ELR (cell line): ENCODE data around the gene PCSK5.
A peak's percentile ranks its signal among the peaks of the same experiment; 100 is the strongest.

ENCODE experiments used
- DNase-seq: peaks from one replicate; pipeline ENCODE4 v3.0.0-alpha.2; 2015; ENCODE audit warnings: low read depth

PCSK5 gene

DNA sequence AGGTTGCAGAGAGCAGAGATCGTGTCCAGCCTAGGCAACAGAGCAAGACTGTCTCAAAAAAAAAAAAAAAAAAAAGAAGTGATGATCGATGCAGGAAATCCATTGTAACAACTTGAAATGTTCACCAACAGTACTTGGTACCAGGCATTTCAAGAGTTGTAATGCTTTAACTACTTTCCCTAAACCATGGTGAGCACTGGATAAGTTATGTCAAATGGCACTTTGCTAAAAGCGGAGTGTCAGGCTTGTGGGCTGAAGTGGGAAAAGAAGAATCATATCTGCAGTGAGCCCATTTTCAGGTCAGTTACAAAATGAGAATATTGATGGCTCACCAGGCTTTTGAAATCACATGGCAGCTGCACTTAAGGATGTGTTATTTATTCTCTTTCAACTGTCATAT lies 301.5 kb downstream of the PCSK5 start:
- no peak for DNase-seq

GRCh38 chr9:76194896-76195295 lies 304.4 kb downstream of the PCSK5 start:
- no peak for DNase-seq

GRCh38 chr9:76198336-76198735 lies 307.9 kb downstream of the PCSK5 start:
- no peak for DNase-seq

DNA sequence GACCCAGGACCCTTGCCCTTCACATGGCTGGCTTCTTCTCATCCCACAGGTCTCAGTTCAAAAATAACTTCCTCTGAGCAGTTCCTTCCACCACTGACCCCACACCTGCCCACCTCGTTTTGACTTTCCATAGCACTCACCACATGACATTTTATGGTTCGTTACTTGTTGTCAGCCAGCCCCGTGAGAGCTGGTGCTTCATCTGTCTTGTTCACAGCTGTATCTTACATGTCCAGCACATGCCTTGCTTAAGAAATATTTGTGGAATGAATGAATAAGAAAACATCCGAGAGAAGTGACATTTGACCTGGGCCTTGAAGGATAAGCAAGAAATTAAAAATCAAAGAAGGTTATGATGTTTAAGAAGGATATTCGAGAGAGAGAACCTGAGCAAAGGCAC lies 309.8 kb downstream of the PCSK5 start:
- DNase-seq, result no peak

GRCh38 chr9:76200745-76201144 lies 310.3 kb downstream of the PCSK5 start:
- DNase-seq, result no peak

DNA sequence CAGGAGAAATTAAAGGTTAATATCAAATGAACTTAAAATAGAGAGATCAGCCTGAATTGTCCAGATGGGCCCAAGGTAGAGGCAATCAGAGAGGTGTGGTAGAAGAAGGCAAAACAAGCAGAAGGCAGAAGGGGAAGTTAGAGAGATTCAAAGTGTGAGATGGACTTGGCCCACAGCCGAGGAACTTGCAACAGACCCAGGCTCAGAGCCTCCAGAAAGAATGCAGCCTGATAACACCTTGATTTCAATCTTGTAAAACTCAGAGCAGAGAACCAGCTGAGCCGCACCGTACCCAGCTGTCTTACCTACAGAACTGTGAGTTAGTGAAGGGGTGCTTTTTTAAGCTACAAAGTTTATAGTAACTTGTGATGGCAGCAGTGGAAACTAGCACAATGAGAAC lies 312.9 kb downstream of the PCSK5 start:
- no peak for DNase-seq

DNA sequence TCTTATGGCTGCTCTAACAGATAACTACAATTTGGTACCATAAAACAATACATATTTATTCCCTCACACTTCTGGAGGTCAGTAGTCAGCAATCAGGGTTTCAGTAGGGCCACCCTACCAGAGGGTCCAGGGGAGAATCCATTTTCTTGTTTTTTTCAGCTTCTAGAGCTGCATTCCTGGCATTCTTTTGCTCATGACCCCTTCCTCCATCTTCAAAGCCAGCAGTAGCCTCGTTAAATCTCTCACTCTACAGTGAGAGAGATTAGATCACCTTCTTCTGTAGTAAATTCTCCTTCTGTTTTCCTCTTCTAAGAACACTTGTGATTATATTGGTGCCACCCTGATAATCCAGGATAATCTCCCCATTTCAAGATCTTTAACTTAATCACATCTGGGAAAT lies 316.3 kb downstream of the PCSK5 start:
- no peak for DNase-seq

DNA sequence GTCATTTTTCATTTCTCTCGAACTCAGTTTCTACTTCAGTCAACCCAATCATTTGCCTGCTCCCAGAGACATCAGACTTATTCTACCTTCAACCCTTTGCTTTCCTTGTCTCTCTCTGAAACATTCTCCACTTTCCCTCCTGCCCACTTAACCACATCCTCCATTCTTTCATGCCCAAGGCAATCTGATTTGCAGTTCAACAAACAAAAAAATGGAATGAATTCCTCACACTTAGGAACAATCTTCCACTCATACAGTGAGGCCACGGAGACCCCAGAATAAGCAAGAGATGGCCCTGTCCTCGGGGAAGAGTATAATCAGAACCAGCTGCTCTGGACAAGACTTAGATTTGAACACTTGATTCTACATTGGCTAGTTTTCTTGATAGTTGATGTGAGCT lies 323.3 kb downstream of the PCSK5 start:
- peak; percentile 1 for DNase-seq

GRCh38 chr9:76215066-76215465 lies 324.6 kb downstream of the PCSK5 start:
- DNase-seq, result peak; percentile 53

DNA sequence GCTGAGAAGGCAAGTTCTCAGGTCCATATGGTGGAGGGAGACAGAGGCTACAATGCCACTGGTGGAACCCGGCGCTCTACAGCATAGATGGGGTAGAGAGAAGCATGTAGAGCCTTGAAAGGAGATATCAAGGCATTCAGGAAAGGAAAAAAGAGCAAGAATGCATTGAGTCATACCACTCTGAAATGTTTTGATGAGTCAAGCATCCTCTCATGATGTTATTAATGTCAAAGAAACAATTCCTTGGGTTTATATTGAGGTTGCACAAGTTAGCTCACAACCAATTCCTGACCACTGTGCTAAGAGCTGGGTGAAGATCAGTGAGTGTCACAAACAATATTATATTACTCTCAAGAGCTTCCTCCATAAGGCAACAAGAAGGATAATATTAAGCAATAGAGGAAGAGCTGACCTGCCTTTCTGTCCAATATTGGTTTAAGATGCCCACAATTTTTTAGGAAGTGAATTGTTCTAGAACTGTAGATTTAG lies 325.7 kb downstream of the PCSK5 start:
- DNase-seq, result peak; percentile 76

DNA sequence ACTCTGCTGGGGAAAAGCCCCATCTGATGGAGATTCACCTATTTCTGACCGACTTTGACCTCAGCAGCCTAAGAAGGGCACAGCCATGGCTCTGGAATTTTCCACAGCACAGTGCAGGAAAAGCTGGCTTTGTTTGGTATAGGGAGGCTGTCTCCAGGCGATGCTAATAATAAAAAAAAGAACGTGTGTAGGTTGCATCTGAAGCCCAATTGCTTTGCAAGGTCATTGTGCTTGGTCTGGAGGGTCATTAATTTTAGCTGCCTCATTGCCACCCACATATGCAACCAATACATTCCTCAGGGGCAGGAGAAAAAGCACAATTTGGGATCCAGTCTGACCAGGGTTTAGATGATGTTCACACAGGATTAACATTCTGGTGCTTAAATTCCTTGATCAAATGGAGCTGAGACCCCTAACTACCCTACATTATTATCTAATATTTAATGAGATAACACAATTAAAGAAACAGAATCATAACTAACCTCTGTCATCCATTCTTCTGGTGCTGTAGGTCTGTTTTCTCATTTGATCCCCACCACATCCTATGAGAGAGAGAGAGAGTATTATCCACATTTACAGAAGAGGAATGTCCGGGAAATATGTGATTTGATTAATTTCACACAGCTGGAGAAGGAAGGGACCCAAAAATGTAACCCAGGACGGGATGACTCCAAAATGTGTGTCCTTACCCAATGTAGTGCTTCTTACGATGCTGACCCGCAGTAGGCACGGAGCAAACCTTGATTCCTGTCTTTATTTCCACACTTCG lies 327.8 kb downstream of the PCSK5 start:
- no peak for DNase-seq

DNA sequence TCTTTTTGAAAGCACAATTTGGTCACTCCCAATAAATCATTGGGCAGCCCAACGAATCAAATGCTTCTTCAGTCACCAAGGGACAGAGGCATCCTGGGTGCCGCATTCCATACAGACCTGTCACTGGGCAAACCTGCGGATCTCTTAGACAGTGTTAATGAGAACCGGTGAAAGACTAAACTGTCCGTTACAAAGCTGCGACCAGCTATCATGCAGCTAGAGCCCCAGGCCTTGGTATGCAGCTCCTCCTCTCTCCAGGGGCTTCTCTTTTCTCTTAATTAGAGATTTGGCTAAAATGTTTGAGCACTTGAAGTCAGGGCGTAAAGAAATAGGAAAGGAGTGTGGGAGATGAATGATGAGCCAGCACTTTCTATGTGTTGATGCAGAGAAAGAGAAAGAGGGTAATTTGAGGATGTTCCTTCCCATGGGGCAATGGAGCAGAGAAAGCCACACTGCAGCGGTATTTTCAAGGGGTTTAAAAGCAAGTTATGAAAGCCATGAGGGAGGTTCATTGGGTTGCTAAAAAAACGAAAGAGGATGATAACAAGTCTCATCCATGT lies 328.5 kb downstream of the PCSK5 start:
- DNase-seq, result no peak

GRCh38 chr9:76219560-76220151 lies 329.2 kb downstream of the PCSK5 start:
- no peak for DNase-seq

GRCh38 chr9:76221423-76221822 lies 330.9 kb downstream of the PCSK5 start:
- no peak for DNase-seq

DNA sequence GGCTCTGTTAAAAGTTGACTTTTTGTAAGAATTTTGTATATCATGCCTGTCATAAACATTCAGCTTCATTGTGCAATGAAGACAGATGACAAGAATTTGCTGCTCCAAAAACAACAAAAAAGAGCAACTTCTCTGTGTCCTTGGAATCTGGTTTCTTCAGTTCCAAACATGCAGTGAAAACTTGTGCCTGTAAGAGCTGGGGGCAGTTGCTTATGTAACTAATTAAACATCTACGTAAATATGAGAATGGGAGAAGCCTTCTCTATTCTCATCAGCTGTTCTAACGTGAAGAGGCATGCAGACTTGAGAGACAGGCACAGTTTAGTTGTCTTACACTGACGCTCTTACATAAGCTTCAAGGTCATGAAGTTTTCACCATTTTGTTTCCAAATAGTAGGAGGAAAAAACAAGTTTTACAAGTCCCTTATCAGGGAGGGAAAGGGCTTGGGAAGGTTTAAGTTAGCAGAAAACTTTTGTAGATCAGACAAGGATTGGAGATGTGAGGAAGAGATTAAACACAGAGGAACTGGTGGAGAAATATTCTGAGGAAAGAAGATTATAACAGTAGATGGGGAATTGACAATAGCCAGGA lies 333.4 kb downstream of the PCSK5 start:
- DNase-seq, result no peak

DNA sequence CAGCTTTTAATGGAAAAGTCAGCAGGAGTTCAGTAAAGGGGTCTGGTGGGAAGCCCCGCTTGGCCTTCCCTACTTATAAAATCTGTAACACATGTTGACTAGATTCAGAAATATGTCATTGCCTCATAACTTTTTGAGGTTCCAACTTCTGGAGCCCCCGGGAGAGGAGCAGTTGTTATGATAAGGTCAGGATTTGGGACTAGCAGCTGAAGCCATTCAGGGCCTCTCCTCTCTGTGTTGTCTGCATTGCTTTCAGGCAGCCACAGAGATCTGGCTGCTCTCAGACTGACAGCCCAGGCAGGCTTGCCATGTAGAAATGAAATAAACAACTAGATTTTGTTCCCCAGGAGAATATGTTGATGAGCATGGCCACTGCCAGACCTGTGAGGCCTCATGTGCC lies 336.7 kb downstream of the PCSK5 start:
- no peak for DNase-seq

GRCh38 chr9:76231001-76231400 lies 340.5 kb downstream of the PCSK5 start:
- DNase-seq, result no peak

- DNase-seq, result no peak
These were observed 342.5 kb downstream of the PCSK5 start for GRCh38 chr9:76232861-76233489.

GRCh38 chr9:76240578-76240977 lies 350.1 kb downstream of the PCSK5 start:
- no peak for DNase-seq

GRCh38 chr9:76245518-76245917 lies 355.0 kb downstream of the PCSK5 start:
- no peak for DNase-seq

DNA sequence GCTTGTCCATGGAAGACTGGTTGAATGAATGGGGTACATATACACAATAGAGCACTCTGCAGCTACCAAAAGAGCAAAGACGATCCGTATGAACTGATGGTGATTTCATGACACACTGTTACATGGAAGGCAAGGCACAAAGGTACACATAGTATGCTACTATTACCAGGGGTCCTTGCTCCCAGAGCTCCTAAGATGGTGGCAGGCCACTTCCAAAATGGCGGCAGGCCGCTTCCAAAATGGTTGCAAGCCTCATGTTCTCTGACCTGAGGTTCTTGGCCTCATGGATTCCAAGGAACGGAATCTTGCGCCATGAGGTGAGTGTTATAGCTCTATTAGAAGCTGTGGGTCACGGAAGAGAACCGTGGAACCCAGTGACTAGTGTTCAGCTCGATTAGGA lies 356.2 kb downstream of the PCSK5 start:
- DNase-seq, result no peak

GRCh38 chr9:76247426-76247825 lies 357.0 kb downstream of the PCSK5 start:
- no peak for DNase-seq

- no peak for DNase-seq
These were observed 358.8 kb downstream of the PCSK5 start for GRCh38 chr9:76249309-76249708.
